SU-DHL-6 (cell line): Measurements from ENCODE around the gene PI4KA.

Experiments used
- H2AFZ ChIP-seq: fragments of 200-600 bp; sonication (generic); 2 replicates; pipeline ENCODE4 v1.6.1; 2014; ENCODE audit warnings: low read depth, mild to moderate bottlenecking, moderate library complexity, mixed read lengths, antibody characterized with exemption, low read length; ENCODE audit not compliant: severe bottlenecking
- H3F3A ChIP-seq: fragments of 200-600 bp; shearing (Covaris generic); 2 replicates; pipeline ENCODE4 v1.6.0; 2016; ENCODE audit warnings: antibody characterized with exemption, mild to moderate bottlenecking; ENCODE audit not compliant: insufficient read depth
- H3K27ac ChIP-seq: fragments of 200-600 bp; sonication (generic); 2 replicates; pipeline ENCODE4 v1.5.1; 2016; ENCODE audit warnings: low read depth, mild to moderate bottlenecking, low read length, moderate library complexity, mixed read lengths
- H3K27me3 ChIP-seq: fragments of 200-600 bp; sonication (generic), shearing (Covaris generic); 2 replicates; pipeline ENCODE4 v1.6.0; 2014; ENCODE audit warnings: mild to moderate bottlenecking, low read length
- H3K36me3 ChIP-seq: fragments of 200-600 bp; sonication (generic); 2 replicates; pipeline ENCODE4 v1.6.1; 2014; ENCODE audit warnings: mild to moderate bottlenecking, low read length, mixed read lengths
- H3K4me2 ChIP-seq: fragments of 300-600, 200-600 bp; shearing (Covaris generic), sonication (generic); 2 replicates; pipeline ENCODE4 v1.6.0; 2014; ENCODE audit warnings: low read length, low read depth, mild to moderate bottlenecking; ENCODE audit not compliant: poor library complexity, severe bottlenecking
- H3K4me3 ChIP-seq: fragments of 200-600 bp; sonication (generic); 2 replicates; pipeline ENCODE4 v1.5.1; 2014; ENCODE audit warnings: antibody characterized with exemption, low read length, mild to moderate bottlenecking, mixed read lengths; ENCODE audit not compliant: insufficient read depth, poor library complexity, severe bottlenecking
- H3K79me2 ChIP-seq: fragments of 200-600 bp; sonication (generic); 2 replicates; pipeline ENCODE4 v1.6.1; 2014; ENCODE audit warnings: mild to moderate bottlenecking, low read length, moderate library complexity; ENCODE audit not compliant: insufficient read depth
- H3K9ac ChIP-seq: fragments of 200-600 bp; sonication (generic); 2 replicates; pipeline ENCODE4 v1.7.0; 2014; ENCODE audit warnings: mild to moderate bottlenecking, low read length
- H3K9me2 ChIP-seq: fragments of 200-600 bp; sonication (generic); replicated peaks from 2 replicates; pipeline ENCODE4 v1.6.1; 2014; ENCODE audit warnings: low read length; ENCODE audit not compliant: insufficient read depth
- H3K9me3 ChIP-seq: fragments of 200-600 bp; sonication (generic); 2 replicates; pipeline ENCODE4 v1.6.1; 2014; ENCODE audit warnings: low read length, mixed read lengths; ENCODE audit not compliant: insufficient read depth
- H4K20me1 ChIP-seq: fragments of 200-600 bp; sonication (generic); 2 replicates; pipeline ENCODE4 v1.6.1; 2014; ENCODE audit warnings: low read depth, mild to moderate bottlenecking, antibody characterized with exemption, low read length, moderate library complexity, mixed read lengths
- EZH2phosphoT487 ChIP-seq: fragments of 200-600 bp; sonication (generic), shearing (Covaris generic); conservative IDR thresholded peaks from 2 replicates; pipeline ENCODE4 v1.6.1; 2018; ENCODE audit warnings: mild to moderate bottlenecking, antibody characterized with exemption, low read length, moderate library complexity, mixed read lengths
- TF ChIP-seq, protein P1 (sequence below): fragments of 200-600 bp; sonication (generic); IDR thresholded peaks from one replicate; pipeline ENCODE4 v1.5.1; 2017; ENCODE audit warnings: antibody characterized with exemption, mild to moderate bottlenecking, low read length, moderate library complexity; ENCODE audit not compliant: insufficient read depth, poor library complexity, severe bottlenecking

PI4KA gene

GRCh38 chr22:20765938-20766337 is 92.7 kb downstream of the PI4KA start:
- Histone ChIP-seq H3K9ac (no peak overlapping the region), H2AFZ (no peak overlapping the region), H3K4me3 (no peak overlapping the region), H4K20me1 (no peaks in the 10 kb centered on the region), H3F3A (no peaks in the 10 kb centered on the region), H3K9me3 (no peaks in the 10 kb centered on the region), H3K4me2 (no peak overlapping the region), H3K27me3 (no peaks in the 10 kb centered on the region), H3K9me2 (no peaks in the 10 kb centered on the region), H3K27ac (no peak overlapping the region), H3K79me2 (no peaks in the 10 kb centered on the region), H3K36me3 (no peaks in the 10 kb centered on the region)
- TF ChIP-seq, protein P1, sequence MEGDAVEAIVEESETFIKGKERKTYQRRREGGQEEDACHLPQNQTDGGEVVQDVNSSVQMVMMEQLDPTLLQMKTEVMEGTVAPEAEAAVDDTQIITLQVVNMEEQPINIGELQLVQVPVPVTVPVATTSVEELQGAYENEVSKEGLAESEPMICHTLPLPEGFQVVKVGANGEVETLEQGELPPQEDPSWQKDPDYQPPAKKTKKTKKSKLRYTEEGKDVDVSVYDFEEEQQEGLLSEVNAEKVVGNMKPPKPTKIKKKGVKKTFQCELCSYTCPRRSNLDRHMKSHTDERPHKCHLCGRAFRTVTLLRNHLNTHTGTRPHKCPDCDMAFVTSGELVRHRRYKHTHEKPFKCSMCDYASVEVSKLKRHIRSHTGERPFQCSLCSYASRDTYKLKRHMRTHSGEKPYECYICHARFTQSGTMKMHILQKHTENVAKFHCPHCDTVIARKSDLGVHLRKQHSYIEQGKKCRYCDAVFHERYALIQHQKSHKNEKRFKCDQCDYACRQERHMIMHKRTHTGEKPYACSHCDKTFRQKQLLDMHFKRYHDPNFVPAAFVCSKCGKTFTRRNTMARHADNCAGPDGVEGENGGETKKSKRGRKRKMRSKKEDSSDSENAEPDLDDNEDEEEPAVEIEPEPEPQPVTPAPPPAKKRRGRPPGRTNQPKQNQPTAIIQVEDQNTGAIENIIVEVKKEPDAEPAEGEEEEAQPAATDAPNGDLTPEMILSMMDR = no peak
- TF ChIP-seq EZH2phosphoT487 = no peak

DNA sequence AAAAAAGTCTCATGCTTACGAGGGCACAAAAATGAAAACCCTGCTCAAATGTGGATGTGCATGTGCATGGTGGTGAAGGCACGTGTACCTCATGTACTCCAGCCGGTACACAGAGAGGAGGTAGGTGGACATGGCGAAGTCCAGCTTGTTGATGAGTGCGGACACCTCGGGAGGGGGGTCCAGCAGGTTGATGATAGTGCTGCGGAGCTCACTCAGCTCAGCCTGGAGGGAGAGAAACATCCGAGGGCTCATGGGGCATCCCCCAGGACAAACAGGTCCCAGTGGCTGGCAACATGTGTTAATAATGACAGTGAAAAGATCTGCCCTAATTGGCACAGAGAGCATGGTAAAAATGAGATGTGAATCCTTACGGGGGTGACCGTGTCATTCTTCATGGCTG is 93.9 kb downstream of the PI4KA start:
- H3K36me3 ChIP-seq = no peaks in the 10 kb centered on the region
- TF ChIP-seq, protein P1 = no peak
- TF ChIP-seq EZH2phosphoT487 = no peak
- H3K9ac ChIP-seq = no peak overlapping the region
- no peaks in the 10 kb centered on the region for H4K20me1 ChIP-seq
- H2AFZ ChIP-seq = no peak overlapping the region
- no peaks in the 10 kb centered on the region for H3K9me3 ChIP-seq
- no peak overlapping the region for H3K4me3 ChIP-seq
- no peaks in the 10 kb centered on the region for H3K27me3 ChIP-seq
- H3K4me2 ChIP-seq = no peak overlapping the region
- H3K9me2 ChIP-seq = no peaks in the 10 kb centered on the region
- H3F3A ChIP-seq = no peaks in the 10 kb centered on the region
- no peak overlapping the region for H3K27ac ChIP-seq
- no peaks in the 10 kb centered on the region for H3K79me2 ChIP-seq

DNA sequence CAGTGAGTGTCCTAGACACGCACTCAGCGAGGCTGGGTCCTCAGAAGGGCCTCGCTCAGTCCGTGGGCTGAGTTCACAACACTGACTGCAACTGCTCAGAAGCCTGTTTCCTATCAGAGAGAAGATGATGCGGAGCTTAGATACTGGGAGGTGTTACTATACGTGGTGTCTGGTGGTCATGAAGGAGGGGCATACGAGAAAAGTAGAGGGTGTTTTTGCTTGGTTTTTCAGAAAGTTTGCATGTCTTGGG is 94.2 kb downstream of the PI4KA start:
- Histone ChIP-seq H2AFZ (no peak overlapping the region), H3K4me3 (no peak overlapping the region), H3K27me3 (no peaks in the 10 kb centered on the region), H4K20me1 (no peaks in the 10 kb centered on the region), H3K36me3 (no peaks in the 10 kb centered on the region), H3K27ac (no peak overlapping the region), H3K4me2 (no peak overlapping the region), H3K9me3 (no peaks in the 10 kb centered on the region), H3F3A (no peaks in the 10 kb centered on the region), H3K9me2 (no peaks in the 10 kb centered on the region), H3K9ac (no peak overlapping the region), H3K79me2 (no peaks in the 10 kb centered on the region)
- no peak for TF ChIP-seq EZH2phosphoT487
- TF ChIP-seq, protein P1 = no peak
